ENCODE measurements around the gene MAD1L1.
"Not testable (repeated sequence)": the region's sequence is repeated elsewhere in the genome, so short reads cannot be mapped to it uniquely, and the experiment has no call there.

Gene MAD1L1

DNA sequence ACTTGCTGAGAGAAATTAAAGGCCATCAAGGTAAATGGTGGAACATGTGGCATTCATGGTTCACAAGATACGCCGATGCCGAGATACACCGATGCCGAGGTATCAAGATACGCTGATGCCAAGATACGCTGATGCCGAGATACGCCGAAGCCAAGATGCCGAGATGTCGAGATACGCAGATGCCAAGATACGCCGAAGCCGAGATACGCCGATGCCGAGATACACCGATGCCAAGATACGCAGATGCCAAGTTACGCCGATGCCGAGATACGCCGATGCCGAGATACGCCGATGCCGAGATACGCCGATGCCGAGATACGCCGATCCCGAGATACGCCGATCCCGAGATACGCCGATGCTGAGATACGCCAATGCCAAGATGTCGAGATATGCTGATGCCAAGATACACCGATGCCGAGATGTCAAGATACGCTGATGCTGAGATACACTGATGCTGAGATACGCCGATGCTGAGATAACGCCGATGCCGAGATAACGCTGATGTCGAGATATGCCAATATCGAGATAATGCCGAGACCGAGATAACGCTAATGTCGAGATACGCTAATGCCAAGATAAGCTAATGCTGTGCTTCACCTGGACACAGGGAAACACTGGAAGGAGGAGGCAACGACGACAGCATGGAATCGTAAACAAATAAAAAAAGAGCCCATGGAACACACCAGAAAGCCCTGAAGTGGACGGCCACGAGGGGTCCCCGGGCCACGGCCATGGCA lies 172.6 kb downstream of the MAD1L1 start:
- in situ Hi-C loops (cut with HindIII; ENCODE audit: low sequenced_read_pairs): no loop called here

DNA sequence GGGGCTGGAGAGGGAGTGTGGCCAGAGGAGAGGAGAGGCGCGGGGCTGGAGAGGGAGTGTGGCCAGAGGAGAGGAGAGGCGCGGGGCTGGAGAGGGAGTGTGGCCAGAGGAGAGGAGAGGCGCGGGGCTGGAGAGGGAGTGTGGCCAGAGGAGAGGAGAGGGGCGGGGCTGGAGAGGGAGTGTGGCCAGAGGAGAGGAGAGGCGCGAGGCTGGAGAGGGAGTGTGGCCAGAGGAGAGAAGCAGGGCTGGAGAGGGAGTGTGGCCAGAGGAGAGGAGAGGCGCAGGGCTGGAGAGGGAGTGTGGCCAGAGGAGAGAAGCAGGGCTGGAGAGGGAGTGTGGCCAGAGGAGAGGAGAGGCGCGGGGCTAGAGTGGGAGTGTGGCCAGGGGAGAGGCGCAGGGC lies 174.5 kb downstream of the MAD1L1 start:
- in situ Hi-C loops (cut with HindIII; ENCODE audit: low sequenced_read_pairs): not testable (repeated sequence)

DNA sequence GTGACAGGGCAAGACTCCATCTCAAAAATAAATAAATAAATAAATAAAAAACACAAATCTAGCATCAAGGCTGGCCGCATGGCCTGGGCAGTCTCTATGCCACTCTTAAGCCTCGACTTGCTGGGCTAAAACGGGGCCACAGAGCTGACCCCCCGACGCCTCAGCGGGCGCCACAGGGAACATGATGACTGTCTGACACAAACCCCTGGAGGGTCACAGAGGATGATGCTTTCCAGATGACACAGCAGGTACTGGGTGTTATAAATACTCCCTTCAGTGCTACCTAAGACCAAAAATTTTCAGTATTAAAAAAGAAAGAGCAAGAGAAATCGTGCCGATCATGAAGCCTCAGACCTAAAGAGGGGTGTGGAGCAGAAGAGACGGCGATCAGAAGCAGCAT lies 176.8 kb downstream of the MAD1L1 start:
- in situ Hi-C loops (cut with HindIII; ENCODE audit: low sequenced_read_pairs): no loop called here

DNA sequence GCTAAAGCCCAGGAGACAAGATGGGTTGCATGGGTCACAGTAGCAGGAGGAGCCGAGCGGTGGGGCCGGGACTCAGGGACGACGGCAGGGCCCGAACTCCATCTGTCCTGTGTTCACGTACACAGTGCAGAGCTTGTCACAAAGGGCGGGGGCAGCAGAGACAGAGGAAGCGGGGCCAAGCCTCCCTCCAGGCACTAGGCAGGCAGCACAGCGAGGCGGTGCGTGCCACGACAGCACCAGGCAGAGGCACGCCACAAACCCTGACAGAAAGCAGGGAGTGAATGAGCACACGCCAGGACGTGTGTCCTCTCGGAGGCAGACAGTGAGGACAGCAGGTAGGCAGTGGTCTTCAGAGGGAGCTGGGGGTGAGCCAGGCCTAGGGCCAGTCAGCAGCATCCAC lies 177.8 kb downstream of the MAD1L1 start:
- in situ Hi-C loops (cut with HindIII; ENCODE audit: low sequenced_read_pairs): no loop called here

DNA sequence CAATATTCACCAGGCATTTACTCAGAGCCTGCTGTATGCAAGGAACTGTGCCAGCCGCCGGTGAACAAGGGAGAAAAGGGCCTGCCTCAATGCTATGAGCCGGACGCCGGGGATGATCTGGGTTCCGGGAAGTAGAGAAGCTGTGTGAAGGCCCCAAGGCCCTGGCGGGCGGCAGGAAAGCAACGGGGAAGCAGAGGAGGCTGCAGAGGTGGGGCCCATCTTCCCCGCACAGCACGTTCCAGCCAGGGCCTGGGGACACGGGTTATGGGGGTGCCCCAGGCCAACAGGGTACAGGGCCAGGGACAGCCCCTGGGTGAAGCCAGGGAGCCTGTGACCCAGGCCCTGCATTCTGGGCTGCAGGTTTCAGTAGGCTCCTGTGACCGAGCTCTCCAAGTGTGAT lies 179.3 kb downstream of the MAD1L1 start:
- in situ Hi-C loops (cut with HindIII; ENCODE audit: low sequenced_read_pairs): no loop called here

DNA sequence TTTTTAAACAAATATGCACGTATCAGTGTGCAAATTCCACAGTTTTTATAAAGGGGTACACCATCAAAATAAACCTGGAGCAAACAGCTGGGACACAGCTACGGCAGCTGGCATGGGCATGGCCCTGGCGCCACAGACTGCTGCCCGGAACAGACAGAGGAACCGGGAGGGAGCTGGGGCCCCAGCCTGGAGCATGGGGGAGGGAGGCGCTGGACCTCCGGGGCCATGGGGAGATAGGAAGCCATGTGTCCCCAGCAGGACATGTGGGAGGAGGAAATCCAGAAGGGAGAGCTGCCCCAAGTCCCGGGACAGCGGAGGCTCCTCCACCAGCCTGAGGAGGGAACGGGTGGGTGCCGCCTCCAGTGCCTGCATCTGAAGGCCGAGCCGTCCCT lies 180.1 kb downstream of the MAD1L1 start:
- in situ Hi-C loops (cut with HindIII; ENCODE audit: low sequenced_read_pairs): no loop called here

DNA sequence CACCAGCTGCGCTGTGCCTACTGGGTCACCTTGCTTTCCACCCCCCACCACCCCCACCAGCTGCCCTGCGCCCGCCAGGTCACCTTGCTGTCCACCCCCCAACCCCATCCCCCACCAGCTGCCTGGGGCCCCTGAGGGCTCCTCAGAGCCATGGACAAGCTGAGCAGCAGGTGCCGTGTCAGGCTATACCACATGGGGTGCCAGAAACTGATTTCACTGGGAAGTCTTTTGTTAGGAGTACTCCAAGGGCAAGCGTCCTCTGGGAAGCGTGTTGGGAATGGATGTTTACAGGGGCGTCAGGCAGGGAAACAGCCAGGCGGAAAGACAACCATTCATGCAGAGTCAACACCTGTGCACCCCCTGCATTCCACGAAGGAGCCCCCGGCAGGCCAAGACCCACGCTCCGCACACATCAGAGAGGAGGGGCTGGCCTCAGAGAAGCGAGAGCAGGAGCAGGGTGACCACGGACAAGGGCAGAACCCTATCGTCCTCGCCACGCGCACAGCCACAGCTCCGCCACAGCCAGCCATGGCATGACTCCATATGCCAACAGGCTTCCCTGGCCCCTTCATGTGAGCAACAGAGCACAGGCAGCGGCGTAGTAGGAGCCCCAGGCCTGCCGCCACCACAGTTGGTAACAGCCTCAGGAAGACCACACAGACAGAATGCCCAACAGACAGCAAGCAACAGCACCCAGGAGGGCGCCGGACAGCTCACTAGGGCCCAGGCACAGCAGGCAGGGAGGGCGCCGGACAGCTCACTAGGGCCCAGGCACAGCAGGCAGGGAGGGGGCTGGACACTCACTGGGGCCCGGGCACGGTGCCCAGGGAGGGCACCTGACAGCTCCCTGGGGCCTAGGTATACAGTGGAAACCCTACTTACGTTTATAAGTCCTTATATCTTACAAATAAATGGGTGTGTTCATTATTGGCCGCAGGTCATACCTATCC lies 180.8 kb downstream of the MAD1L1 start:
- in situ Hi-C loops (cut with HindIII; ENCODE audit: low sequenced_read_pairs): no loop called here

DNA sequence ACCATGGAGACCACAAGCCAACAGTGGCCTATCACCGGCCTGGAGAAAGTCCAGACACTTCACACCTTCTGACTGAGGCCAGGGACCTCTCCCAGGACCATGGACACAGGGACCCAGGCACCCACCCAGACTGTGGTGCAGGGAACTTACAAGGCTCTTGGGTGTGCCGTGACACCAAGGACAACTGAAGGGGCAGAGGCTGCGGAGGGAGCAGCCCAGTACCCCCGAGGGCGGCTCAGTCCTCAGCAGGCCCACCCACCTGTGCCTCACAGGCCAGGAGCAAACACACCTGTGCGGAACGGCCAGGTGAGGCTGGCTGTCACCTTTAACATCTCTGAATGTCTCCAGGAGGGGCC lies 182.3 kb downstream of the MAD1L1 start:
- in situ Hi-C loops (cut with HindIII; ENCODE audit: low sequenced_read_pairs): no loop called here

DNA sequence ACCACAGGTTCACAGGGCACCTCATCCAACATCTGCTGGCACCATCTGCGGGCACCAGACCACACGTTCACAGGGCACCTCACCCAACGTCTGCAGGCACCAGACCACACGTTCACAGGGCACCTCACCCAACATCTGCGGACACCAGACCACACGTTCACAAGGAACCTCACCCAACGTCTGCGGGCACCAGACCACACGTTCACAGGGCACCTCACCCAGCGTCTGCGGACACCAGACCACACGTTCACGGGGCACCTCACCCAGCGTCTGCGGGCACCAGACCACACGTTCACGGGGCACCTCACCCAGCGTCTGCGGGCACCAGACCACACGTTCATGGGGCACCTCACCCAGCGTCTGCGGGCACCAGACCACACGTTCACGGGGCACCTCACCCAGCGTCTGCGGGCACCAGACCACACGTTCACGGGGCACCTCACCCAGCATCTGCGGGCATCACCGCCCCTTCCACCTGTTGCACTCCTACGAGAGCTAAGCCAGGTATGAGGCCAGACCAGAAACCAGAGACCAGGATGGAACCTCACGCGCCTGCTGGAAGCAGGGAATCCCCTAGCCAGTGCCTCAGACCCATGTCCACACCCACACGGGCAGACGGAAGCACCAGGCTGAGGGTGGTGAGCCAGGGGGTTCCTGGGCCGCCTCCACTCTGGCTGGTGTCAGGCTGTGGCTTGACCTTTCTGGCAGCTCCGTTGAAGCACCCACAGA lies 182.8 kb downstream of the MAD1L1 start:
- in situ Hi-C loops (cut with HindIII; ENCODE audit: low sequenced_read_pairs): no loop called here

DNA sequence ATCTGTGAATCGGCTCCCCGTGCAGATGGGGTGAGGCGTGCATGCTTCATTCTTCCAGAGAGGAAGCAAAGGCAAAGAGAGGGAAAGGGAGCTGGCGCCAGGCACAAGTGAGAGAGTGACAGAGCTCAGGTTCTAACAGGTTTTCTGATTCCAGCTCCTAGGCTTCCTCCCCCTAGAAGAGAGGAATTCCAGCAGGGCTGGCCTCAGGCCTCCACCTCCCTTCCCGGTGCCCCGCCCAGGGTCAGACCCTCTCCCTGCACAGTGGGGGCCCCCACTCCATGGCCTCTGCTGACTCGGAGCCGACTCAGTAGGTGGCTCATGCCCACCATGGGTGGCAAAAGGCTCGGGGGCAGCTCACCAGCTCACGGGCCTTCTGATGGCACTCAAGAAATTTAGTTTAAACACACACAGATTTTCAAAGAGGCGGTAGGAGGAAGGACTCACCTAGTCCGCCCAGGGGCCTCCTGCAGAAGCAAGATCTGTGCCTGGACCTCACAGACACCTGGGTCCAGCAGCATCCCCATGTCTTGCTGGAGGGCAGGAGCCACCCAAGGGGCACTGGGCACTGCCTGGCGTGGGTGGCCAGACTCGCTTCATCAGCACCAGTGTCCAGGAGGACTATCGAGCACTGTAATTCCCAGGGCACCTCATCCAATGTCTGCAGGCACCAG lies 183.5 kb downstream of the MAD1L1 start:
- in situ Hi-C loops (cut with HindIII; ENCODE audit: low sequenced_read_pairs): no loop called here

DNA sequence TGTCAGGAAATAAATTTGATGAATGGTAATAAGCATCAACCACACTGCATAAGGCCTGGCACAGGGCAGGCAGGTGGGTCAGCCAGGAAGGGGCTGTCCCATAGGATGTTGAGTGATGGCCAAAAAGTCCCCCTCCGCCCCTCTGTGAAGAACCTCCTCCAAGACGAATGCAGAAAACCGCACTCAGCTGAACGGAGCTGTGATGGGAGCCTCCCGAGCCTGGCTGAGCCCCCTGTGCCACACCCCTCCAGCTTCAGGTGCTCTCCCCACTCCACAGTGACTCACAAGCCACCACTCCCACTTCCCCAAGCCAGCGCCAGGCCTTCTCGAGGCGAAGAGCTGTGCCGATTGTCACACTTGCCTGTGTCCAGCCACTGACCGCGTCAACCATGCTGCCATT lies 184.2 kb downstream of the MAD1L1 start:
- in situ Hi-C loops (cut with HindIII; ENCODE audit: low sequenced_read_pairs): no loop called here

DNA sequence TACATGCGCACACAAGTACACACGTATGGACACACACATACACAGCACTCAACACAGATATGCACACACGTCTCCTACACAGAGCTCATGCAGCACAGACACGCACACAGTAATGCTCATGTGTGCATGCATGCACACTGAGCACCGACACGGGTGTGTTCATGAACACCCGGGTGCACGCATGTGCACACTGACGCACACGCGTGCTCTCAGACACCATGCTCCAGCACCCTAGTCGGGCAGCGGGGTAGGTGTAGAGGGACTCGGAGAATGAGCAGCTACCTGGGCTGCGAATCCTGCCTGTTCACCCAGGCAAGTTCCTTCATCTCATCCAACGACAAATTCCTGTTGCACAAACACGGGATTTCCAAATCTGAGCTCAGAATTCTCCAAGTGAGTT lies 184.7 kb downstream of the MAD1L1 start:
- in situ Hi-C loops (cut with HindIII; ENCODE audit: low sequenced_read_pairs): no loop called here

DNA sequence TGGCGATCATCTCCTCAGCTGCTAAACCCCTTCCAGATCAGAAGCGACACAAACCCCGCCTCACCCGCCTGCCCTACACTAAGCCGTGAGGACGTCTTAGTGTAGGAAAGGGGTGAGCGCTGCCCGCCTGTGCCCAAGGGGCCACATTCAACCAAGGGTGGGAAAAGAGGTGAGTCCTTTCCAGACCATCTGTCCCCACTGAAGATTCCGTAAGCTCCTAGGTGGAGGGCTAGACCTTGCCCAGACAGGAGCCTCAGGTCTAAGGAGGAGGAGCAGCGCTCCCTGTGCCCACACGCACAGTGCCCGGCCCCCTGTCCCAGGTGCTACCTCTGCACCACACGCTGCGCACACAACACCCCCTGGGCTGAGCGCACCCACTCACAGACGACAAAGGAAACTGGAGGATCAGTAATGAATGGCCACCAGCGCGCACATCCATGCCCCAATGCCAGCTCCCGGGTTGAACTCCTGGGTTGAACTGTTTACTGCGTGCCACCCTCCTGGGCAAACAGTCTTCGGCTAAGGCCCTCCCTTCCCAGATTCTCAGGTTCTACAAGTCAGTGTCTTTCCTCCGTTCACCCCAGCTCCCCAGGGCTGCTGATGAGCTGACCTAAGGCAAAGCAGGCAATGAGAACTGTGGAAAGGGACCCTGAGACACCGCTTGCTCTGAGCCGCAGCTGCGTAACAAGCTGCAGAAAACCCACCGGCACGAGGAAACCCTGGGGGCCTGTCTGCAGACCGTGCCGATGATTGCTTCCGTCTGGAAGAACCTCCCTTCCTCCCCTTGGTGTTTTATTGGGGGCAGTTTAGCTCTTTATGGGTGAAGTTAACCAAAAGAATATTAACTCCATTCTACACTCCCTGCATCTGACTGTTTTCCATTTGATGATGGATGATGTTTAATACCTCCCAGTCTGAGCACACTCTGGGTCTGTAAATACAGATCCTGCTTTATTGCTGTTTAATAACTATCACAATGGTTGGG lies 185.9 kb downstream of the MAD1L1 start:
- in situ Hi-C loops (cut with HindIII; ENCODE audit: low sequenced_read_pairs): no loop called here

DNA sequence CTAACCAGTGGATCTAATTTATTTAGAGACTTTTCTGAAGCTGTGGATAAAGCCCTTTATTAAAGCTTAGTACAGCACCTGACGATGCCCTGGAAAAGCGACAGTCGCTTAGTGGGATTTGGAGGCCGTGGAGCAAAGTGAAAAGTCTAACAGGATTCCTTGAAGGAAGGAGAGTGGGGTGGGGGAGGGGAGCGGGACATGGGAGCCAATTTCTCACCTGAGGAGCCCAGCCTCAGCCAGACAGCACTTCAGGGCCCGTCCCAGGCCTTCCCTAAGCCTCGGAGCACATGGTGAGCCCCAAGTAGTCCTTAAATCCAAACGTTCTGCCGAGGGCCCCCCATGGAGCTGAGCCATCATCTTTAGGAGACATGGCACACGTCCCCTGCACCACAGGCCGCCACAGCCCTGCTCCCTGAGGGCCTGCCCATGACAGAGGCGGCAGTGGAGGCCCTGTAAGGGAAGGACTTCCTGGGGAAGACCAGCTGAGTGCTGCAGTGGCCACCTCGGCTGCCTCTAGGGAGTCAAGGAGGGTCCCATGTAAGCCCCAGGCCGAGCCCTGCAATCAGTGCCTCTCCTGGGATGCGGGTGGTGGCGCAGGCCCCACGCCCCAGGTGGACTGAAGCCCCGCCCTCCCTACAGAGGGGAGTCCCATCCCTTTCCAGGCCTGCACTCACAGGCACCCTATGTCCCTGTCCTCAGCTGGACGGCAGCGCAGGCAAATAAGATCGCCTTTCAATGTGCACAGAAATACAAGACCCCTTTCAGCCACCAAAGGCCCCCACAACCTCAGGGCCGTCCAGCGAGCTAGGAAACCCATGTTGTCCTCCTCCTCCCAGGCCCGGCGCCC lies 187.0 kb downstream of the MAD1L1 start:
- in situ Hi-C loops (cut with HindIII; ENCODE audit: low sequenced_read_pairs): no loop called here

DNA sequence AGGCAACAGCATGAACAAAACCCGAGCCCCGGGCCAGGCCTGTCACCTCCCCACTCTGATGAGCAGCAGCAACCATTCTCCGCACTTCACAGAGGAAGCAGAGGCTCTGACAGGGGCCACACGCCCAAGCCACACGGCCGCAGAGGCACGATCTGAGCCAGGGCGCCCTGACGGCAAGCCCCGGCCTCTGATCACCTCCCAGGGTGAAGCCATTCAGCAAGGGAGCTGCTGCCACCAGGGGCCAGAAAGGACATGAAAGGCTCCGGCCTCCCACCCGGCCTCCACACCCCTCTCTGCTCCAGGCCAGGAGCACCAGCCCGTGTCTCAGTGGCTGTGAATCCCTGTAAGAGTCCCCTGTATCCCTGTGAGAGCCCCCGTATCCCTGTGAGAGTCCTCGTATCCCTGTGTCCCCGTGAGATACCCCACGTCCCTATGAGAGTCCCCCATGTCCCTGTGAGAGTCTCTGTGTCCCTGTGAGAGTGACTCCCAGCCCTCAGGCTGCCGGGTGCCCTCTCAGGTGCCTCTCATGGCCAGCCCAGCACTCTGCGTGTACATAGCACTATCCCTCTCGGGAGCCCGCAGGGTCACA lies 187.8 kb downstream of the MAD1L1 start:
- in situ Hi-C loops (cut with HindIII; ENCODE audit: low sequenced_read_pairs): no loop called here

DNA sequence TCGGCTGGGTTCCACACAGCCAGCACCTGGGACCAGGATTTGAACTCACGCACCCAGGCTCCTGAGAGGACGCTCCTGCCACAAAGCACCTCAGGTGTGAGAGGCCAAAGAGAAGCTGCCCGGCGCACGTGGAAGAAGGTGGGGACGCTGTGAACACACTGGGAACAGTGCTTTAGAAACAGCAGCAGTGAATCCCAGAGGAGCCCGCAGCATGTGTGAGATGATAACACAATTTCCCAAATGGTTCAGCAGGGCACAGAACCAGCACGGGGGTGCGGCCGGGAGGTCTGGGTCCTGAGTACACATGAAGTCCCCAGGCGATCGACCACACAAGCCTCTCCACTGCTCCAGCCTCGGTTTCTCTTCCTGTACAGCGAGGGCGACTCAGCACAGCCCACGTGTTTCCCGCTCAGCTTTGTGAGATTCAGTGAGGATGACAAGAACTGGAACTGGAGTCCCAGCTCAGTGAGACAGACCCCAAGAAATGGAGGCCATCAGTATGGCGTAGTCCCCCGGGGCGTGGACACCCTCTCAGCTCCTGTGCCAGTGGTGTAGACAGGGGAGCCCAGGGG lies 188.3 kb downstream of the MAD1L1 start:
- in situ Hi-C loops (cut with HindIII; ENCODE audit: low sequenced_read_pairs): no loop called here

DNA sequence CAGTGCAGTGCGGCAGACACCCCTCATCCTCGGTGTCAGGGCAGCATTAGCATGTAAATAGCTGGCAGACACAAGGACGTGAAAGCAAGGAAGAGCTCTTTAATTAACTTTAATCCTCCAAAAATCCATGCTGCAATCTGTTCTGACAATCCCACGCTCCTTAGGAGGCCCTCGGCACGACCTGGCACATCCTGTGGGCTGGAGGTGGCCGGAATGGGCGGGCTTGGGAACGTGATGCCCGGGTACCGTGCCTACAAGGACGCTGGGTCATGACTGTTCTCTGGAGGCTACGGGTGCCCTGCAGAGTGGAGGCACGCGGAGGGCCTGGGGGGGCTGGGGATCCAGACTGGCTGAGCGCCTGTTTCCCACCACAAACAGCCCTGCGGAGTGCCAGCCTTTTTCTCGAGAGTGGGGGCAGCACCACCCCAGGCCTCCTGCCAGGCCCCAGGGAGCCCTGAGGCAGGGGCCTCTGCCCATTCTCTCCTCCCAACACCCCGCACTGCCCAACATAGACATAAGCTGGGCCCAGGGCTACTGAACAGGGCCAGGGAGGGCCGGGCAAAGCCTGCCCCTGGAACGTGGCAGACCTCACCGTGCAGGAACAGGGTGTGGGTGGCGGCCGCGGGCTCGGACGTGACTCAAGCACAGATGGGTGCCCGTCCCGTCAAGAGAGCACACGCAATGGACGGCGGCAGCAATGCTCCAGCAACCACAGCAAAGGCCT lies 189.3 kb downstream of the MAD1L1 start:
- in situ Hi-C loops (cut with HindIII; ENCODE audit: low sequenced_read_pairs): no loop called here

DNA sequence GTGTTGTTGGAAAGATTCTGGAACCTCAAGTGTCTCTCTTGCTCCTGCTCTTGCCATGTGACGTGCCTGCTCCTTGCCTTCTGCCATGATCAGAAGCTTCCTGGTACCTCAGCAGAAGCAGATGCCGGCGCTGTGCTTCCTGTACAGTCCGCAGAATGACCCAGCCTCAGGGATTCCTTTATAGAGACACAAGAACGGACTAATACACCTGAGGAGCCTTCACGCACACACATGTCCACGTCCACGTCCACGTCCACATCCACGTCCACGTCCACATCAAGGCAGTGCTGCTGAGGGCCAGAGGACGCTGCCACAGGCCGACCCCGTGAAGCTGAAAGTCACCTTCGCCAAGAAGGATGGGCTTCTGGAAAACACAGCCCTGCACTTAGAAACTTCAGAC lies 190.1 kb downstream of the MAD1L1 start:
- in situ Hi-C loops (cut with HindIII; ENCODE audit: low sequenced_read_pairs): no loop called here
